ENCODE data around the gene FAM13A. TPM values are rescaled to one million over a fixed set of nuclear protein-coding genes. Genes with fewer than 3 reads are reported as not detected.

The FAM13A gene
- total and polyA plus RNA-seq, 4 donors: 31.0 to 41.4 (median 35.8) TPM

GRCh38 chr4:88969746-88970145 lies 87.2 kb downstream of the FAM13A start:
- H3K4me3 ChIP-seq (ENCODE audit: low read depth, low read length): no peak overlapping the region
- H3K27ac ChIP-seq (ENCODE audit: low read depth, low read length): no peak overlapping the region
- no peaks in the 10 kb centered on the region for H3K36me3 ChIP-seq (ENCODE audit: control insufficient read depth, insufficient read depth, low read length)
- peaks cover 4% of the 10 kb centered on the region for H3K9me3 ChIP-seq (ENCODE audit: control insufficient read depth, insufficient read depth, low read length)
- WGBS (ENCODE audit: insufficient coverage): 100% methylated on average over 1 of the region's 1 CpG
- H3K4me1 ChIP-seq (ENCODE audit: control insufficient read depth, insufficient read depth, low read length): no peaks in the 10 kb centered on the region
- no peak for DNase-seq (ENCODE audit: low read depth in 4 of 6, low spot score in 6 of 6)
- no peaks in the 10 kb centered on the region for H3K27me3 ChIP-seq (ENCODE audit: control insufficient read depth, insufficient read depth, low read length)

- no peak for DNase-seq (ENCODE audit: low read depth in 4 of 6, low spot score in 6 of 6)
- Histone ChIP-seq H3K9me3 (ENCODE audit: control insufficient read depth, insufficient read depth, low read length) (peaks cover 4% of the 10 kb centered on the region), H3K27me3 (ENCODE audit: control insufficient read depth, insufficient read depth, low read length) (no peaks in the 10 kb centered on the region)
These were observed 87.7 kb downstream of the FAM13A start for GRCh38 chr4:88969271-88969670.

GRCh38 chr4:88967883-88968331 lies 89.1 kb downstream of the FAM13A start:
- WGBS (ENCODE audit: insufficient coverage): 83% methylated on average over 1 of the region's 2 CpGs
- Histone ChIP-seq H3K9me3 (ENCODE audit: control insufficient read depth, insufficient read depth, low read length) (no peaks in the 10 kb centered on the region), H3K27me3 (ENCODE audit: control insufficient read depth, insufficient read depth, low read length) (no peaks in the 10 kb centered on the region), H3K27ac (ENCODE audit: low read depth, low read length) (no peak overlapping the region), H3K36me3 (ENCODE audit: control insufficient read depth, insufficient read depth, low read length) (no peaks in the 10 kb centered on the region), H3K4me3 (ENCODE audit: low read depth, low read length) (no peak overlapping the region), H3K4me1 (ENCODE audit: control insufficient read depth, insufficient read depth, low read length) (no peaks in the 10 kb centered on the region)
- DNase-seq (ENCODE audit: low read depth in 4 of 6, low spot score in 6 of 6): no peak

More at GRCh38 chr4:88969271-88969670, 87.7 kb downstream of the FAM13A start:
- H3K4me1 ChIP-seq (ENCODE audit: control insufficient read depth, insufficient read depth, low read length): no peaks in the 10 kb centered on the region
- H3K36me3 ChIP-seq (ENCODE audit: control insufficient read depth, insufficient read depth, low read length): no peaks in the 10 kb centered on the region
- no peak overlapping the region for H3K4me3 ChIP-seq (ENCODE audit: low read depth, low read length)
- no peak overlapping the region for H3K27ac ChIP-seq (ENCODE audit: low read depth, low read length)

- Histone ChIP-seq H3K36me3 (ENCODE audit: control insufficient read depth, insufficient read depth, low read length) (no peaks in the 10 kb centered on the region), H3K27ac (ENCODE audit: low read depth, low read length) (no peak overlapping the region), H3K4me3 (ENCODE audit: low read depth, low read length) (no peak overlapping the region), H3K27me3 (ENCODE audit: control insufficient read depth, insufficient read depth, low read length) (no peaks in the 10 kb centered on the region), H3K9me3 (ENCODE audit: control insufficient read depth, insufficient read depth, low read length) (no peaks in the 10 kb centered on the region), H3K4me1 (ENCODE audit: control insufficient read depth, insufficient read depth, low read length) (no peaks in the 10 kb centered on the region)
- no peak for DNase-seq (ENCODE audit: low read depth in 4 of 6, low spot score in 6 of 6)
- WGBS (ENCODE audit: insufficient coverage): no CpG with 5 or more reads among the region's 2 CpGs
These were observed 91.9 kb downstream of the FAM13A start for GRCh38 chr4:88965053-88965452.

GRCh38 chr4:88964450-88964849 lies 92.5 kb downstream of the FAM13A start:
- DNase-seq (ENCODE audit: low read depth in 4 of 6, low spot score in 6 of 6): no peak
- no peak overlapping the region for H3K27ac ChIP-seq (ENCODE audit: low read depth, low read length)
- no CpG with 5 or more reads among the region's 4 CpGs for WGBS (ENCODE audit: insufficient coverage)
- H3K4me1 ChIP-seq (ENCODE audit: control insufficient read depth, insufficient read depth, low read length): no peaks in the 10 kb centered on the region
- no peak overlapping the region for H3K4me3 ChIP-seq (ENCODE audit: low read depth, low read length)
- no peaks in the 10 kb centered on the region for H3K9me3 ChIP-seq (ENCODE audit: control insufficient read depth, insufficient read depth, low read length)
- no peaks in the 10 kb centered on the region for H3K36me3 ChIP-seq (ENCODE audit: control insufficient read depth, insufficient read depth, low read length)
- no peaks in the 10 kb centered on the region for H3K27me3 ChIP-seq (ENCODE audit: control insufficient read depth, insufficient read depth, low read length)

- Histone ChIP-seq H3K36me3 (ENCODE audit: control insufficient read depth, insufficient read depth, low read length) (no peaks in the 10 kb centered on the region), H3K27ac (ENCODE audit: low read depth, low read length) (no peak overlapping the region), H3K4me3 (ENCODE audit: low read depth, low read length) (no peak overlapping the region), H3K9me3 (ENCODE audit: control insufficient read depth, insufficient read depth, low read length) (no peaks in the 10 kb centered on the region), H3K4me1 (ENCODE audit: control insufficient read depth, insufficient read depth, low read length) (no peaks in the 10 kb centered on the region), H3K27me3 (ENCODE audit: control insufficient read depth, insufficient read depth, low read length) (no peaks in the 10 kb centered on the region)
- WGBS (ENCODE audit: insufficient coverage): no CpG with 5 or more reads among the region's 2 CpGs
- DNase-seq (ENCODE audit: low read depth in 4 of 6, low spot score in 6 of 6): no peak
These were observed 93.2 kb downstream of the FAM13A start for GRCh38 chr4:88963817-88964216.

- H3K36me3 ChIP-seq (ENCODE audit: control insufficient read depth, insufficient read depth, low read length): no peaks in the 10 kb centered on the region
- no peaks in the 10 kb centered on the region for H3K4me1 ChIP-seq (ENCODE audit: control insufficient read depth, insufficient read depth, low read length)
- H3K27me3 ChIP-seq (ENCODE audit: control insufficient read depth, insufficient read depth, low read length): no peaks in the 10 kb centered on the region
- no peak for DNase-seq (ENCODE audit: low read depth in 4 of 6, low spot score in 6 of 6)
- no peaks in the 10 kb centered on the region for H3K9me3 ChIP-seq (ENCODE audit: control insufficient read depth, insufficient read depth, low read length)
- 100% methylated on average over 2 of the region's 2 CpGs for WGBS (ENCODE audit: insufficient coverage)
- no peak overlapping the region for H3K4me3 ChIP-seq (ENCODE audit: low read depth, low read length)
- H3K27ac ChIP-seq (ENCODE audit: low read depth, low read length): no peak overlapping the region
These were observed 94.6 kb downstream of the FAM13A start for GRCh38 chr4:88962396-88962795.

GRCh38 chr4:88960576-88960975 lies 96.4 kb downstream of the FAM13A start:
- Histone ChIP-seq H3K4me1 (ENCODE audit: control insufficient read depth, insufficient read depth, low read length) (no peaks in the 10 kb centered on the region), H3K27me3 (ENCODE audit: control insufficient read depth, insufficient read depth, low read length) (no peaks in the 10 kb centered on the region), H3K27ac (ENCODE audit: low read depth, low read length) (no peak overlapping the region), H3K9me3 (ENCODE audit: control insufficient read depth, insufficient read depth, low read length) (no peaks in the 10 kb centered on the region), H3K36me3 (ENCODE audit: control insufficient read depth, insufficient read depth, low read length) (no peaks in the 10 kb centered on the region), H3K4me3 (ENCODE audit: low read depth, low read length) (no peak overlapping the region)
- no peak for DNase-seq (ENCODE audit: low read depth in 4 of 6, low spot score in 6 of 6)
- WGBS (ENCODE audit: insufficient coverage): no CpG with 5 or more reads among the region's 1 CpG

- 82% methylated on average over 3 of the region's 3 CpGs for WGBS (ENCODE audit: insufficient coverage)
- no peaks in the 10 kb centered on the region for H3K36me3 ChIP-seq (ENCODE audit: control insufficient read depth, insufficient read depth, low read length)
- no peak overlapping the region for H3K4me3 ChIP-seq (ENCODE audit: low read depth, low read length)
- no peak overlapping the region for H3K27ac ChIP-seq (ENCODE audit: low read depth, low read length)
- H3K9me3 ChIP-seq (ENCODE audit: control insufficient read depth, insufficient read depth, low read length): no peaks in the 10 kb centered on the region
- DNase-seq (ENCODE audit: low read depth in 4 of 6, low spot score in 6 of 6): no peak
- no peaks in the 10 kb centered on the region for H3K27me3 ChIP-seq (ENCODE audit: control insufficient read depth, insufficient read depth, low read length)
- no peaks in the 10 kb centered on the region for H3K4me1 ChIP-seq (ENCODE audit: control insufficient read depth, insufficient read depth, low read length)
These were observed 98.9 kb downstream of the FAM13A start for GRCh38 chr4:88958080-88958479.

- DNase-seq (ENCODE audit: low read depth in 4 of 6, low spot score in 6 of 6): no peak
These were observed 99.4 kb downstream of the FAM13A start for GRCh38 chr4:88957570-88957969.

More at GRCh38 chr4:88957570-88957969, 99.4 kb downstream of the FAM13A start:
- 78% methylated on average over 2 of the region's 2 CpGs for WGBS (ENCODE audit: insufficient coverage)
- H3K9me3 ChIP-seq (ENCODE audit: control insufficient read depth, insufficient read depth, low read length): no peaks in the 10 kb centered on the region
- no peak overlapping the region for H3K27ac ChIP-seq (ENCODE audit: low read depth, low read length)
- H3K36me3 ChIP-seq (ENCODE audit: control insufficient read depth, insufficient read depth, low read length): no peaks in the 10 kb centered on the region
- no peak overlapping the region for H3K4me3 ChIP-seq (ENCODE audit: low read depth, low read length)
- H3K4me1 ChIP-seq (ENCODE audit: control insufficient read depth, insufficient read depth, low read length): no peaks in the 10 kb centered on the region
- H3K27me3 ChIP-seq (ENCODE audit: control insufficient read depth, insufficient read depth, low read length): no peaks in the 10 kb centered on the region

Data from spinal cord (tissue), 10 donors.